GM21381 (cell line): ENCODE measurements around the gene FKBP3.

Source experiments
- ATAC-seq: cut with Tn5 transposase; IDR thresholded peaks from one replicate; pipeline ENCODE4 v1.9.1; 2021; ENCODE audit warnings: mild to moderate bottlenecking, moderate library complexity; ENCODE audit not compliant: unreplicated experiment

FKBP3 gene

DNA sequence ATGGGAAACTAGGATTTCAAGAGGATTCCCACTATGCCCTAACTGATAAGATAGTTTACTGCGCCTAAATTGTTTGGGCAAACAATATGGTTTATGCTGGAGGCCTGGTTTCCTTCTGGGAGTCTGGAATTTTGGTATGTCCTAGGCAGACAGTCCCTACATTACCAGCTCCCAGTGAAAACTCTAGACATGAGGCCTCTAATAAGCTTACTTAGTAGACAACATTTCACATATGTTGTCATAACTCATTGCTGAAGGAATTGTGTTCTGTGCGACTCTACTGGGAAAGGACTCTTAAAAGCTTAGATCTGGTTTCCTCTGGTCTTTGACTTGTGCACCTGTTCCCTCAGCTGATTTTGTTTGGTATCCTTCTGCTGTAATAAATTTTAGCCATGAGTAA, 68.3 kb downstream of the FKBP3 start:
- no peak for ATAC-seq
